ENCODE results near the gene AGBL1. TPM values are rescaled to one million over a fixed set of nuclear protein-coding genes. Genes with fewer than 3 reads are reported as not detected.

AGBL1 gene
- total RNA-seq, 1 donor from 2014 or later = 5.5 TPM

GRCh38 chr15:86040356-86041033 is 39.2 kb upstream of the AGBL1 start:
- peak overlapping the region; percentile 93 for H3K27ac Mint-ChIP-seq
- no peak overlapping the region for H3K27ac ChIP-seq

GRCh38 chr15:86041399-86041798 is 38.3 kb upstream of the AGBL1 start:
- H3K4me1 Mint-ChIP-seq = peaks cover 26% of the 10 kb centered on the region
- Histone ChIP-seq H3K27ac (no peak overlapping the region), H3K4me2 (no peak overlapping the region), H3F3A (ENCODE audit: low read depth) (no peaks in the 10 kb centered on the region), H3K9me3 (ENCODE audit: low read depth) (no peaks in the 10 kb centered on the region), H4K20me1 (ENCODE audit: low read depth) (no peaks in the 10 kb centered on the region), H3K9ac (no peak overlapping the region), H3K79me2 (ENCODE audit: low read depth) (no peaks in the 10 kb centered on the region), H2AFZ (replicated peaks) (peak overlapping the region; percentile 82), H3K27me3 (no peaks in the 10 kb centered on the region), H3K4me1 (peaks cover 25% of the 10 kb centered on the region), H3K4me3 (no peak overlapping the region), H3K36me3 (no peaks in the 10 kb centered on the region)
- DNase-seq (ENCODE audit: low spot score) = no peak
- H3K27ac Mint-ChIP-seq = no peak overlapping the region
- H3K27me3 Mint-ChIP-seq (ENCODE audit: insufficient read depth, low read depth) = no peaks in the 10 kb centered on the region
- H3K36me3 Mint-ChIP-seq = no peaks in the 10 kb centered on the region
- H3K9me3 Mint-ChIP-seq = no peaks in the 10 kb centered on the region
- no peak overlapping the region for H3K4me3 Mint-ChIP-seq
- TF ChIP-seq EZH2phosphoT487 (IDR thresholded peaks at IDR 0.05) (no peak), CTCF (IDR thresholded peaks at IDR 0.05) (no peak), EZH2 (IDR thresholded peaks at IDR 0.05) (no peak)

More at GRCh38 chr15:86040356-86041033, 39.2 kb upstream of the AGBL1 start:
- Histone ChIP-seq H3K4me2 (no peak overlapping the region), H3K79me2 (ENCODE audit: low read depth) (no peaks in the 10 kb centered on the region), H3F3A (ENCODE audit: low read depth) (no peaks in the 10 kb centered on the region), H3K4me3 (no peak overlapping the region), H3K9me3 (ENCODE audit: low read depth) (no peaks in the 10 kb centered on the region), H3K9ac (no peak overlapping the region), H2AFZ (replicated peaks) (peak overlapping the region; percentile 73), H3K36me3 (no peaks in the 10 kb centered on the region), H4K20me1 (ENCODE audit: low read depth) (no peaks in the 10 kb centered on the region), H3K27me3 (no peaks in the 10 kb centered on the region), H3K4me1 (peaks cover 30% of the 10 kb centered on the region)
- Mint-ChIP-seq H3K4me3 (no peak overlapping the region), H3K27me3 (ENCODE audit: insufficient read depth, low read depth) (no peaks in the 10 kb centered on the region), H3K36me3 (no peaks in the 10 kb centered on the region), H3K9me3 (no peaks in the 10 kb centered on the region), H3K4me1 (peaks cover 28% of the 10 kb centered on the region)
- DNase-seq (ENCODE audit: low spot score) = peak; percentile 37
- TF ChIP-seq EZH2 (IDR thresholded peaks at IDR 0.05) (no peak), CTCF (IDR thresholded peaks at IDR 0.05) (peak; percentile 42), EZH2phosphoT487 (IDR thresholded peaks at IDR 0.05) (no peak)

- H3F3A ChIP-seq (ENCODE audit: low read depth) = no peaks in the 10 kb centered on the region
- H3K4me3 ChIP-seq = no peak overlapping the region
- no peak overlapping the region for H3K27ac ChIP-seq
- H3K9me3 ChIP-seq (ENCODE audit: low read depth) = no peaks in the 10 kb centered on the region
- Mint-ChIP-seq H3K27me3 (ENCODE audit: insufficient read depth, low read depth) (no peaks in the 10 kb centered on the region), H3K27ac (no peak overlapping the region), H3K4me3 (no peak overlapping the region), H3K9me3 (no peaks in the 10 kb centered on the region), H3K4me1 (peaks cover 26% of the 10 kb centered on the region), H3K36me3 (no peaks in the 10 kb centered on the region)
- TF ChIP-seq CTCF (IDR thresholded peaks at IDR 0.05) = no peak
- TF ChIP-seq EZH2phosphoT487 (IDR thresholded peaks at IDR 0.05) = no peak
- no peaks in the 10 kb centered on the region for H3K79me2 ChIP-seq (ENCODE audit: low read depth)
- no peaks in the 10 kb centered on the region for H3K27me3 ChIP-seq
- H3K4me1 ChIP-seq = peaks cover 25% of the 10 kb centered on the region
- DNase-seq (ENCODE audit: low spot score) = no peak
- H3K9ac ChIP-seq = no peak overlapping the region
- peaks cover 2% of the 10 kb centered on the region for H3K36me3 ChIP-seq
- H4K20me1 ChIP-seq (ENCODE audit: low read depth) = no peaks in the 10 kb centered on the region
- no peak overlapping the region for H2AFZ ChIP-seq (replicated peaks)
- no peak overlapping the region for H3K4me2 ChIP-seq
Observed at GRCh38 chr15:86042226-86042625, 37.4 kb upstream of the AGBL1 start.

Data from neural progenitor cell (in vitro differentiated cells).